GM21786 (cell line): Measurements from ENCODE around the gene CCDC149.
"Not testable (repeated sequence)": the region's sequence is repeated elsewhere in the genome, so short reads cannot be mapped to it uniquely, and the experiment has no call there.

Experiments used
- ATAC-seq: cut with Tn5 transposase; IDR thresholded peaks from one replicate; pipeline ENCODE4 v1.9.1; 2021; ENCODE audit not compliant: unreplicated experiment

Gene CCDC149

GRCh38 chr4:24917076-24917856 is 4.4 kb upstream of the CCDC149 start:
- ATAC-seq: no peak

GRCh38 chr4:24915121-24915922 is 2.5 kb upstream of the CCDC149 start:
- ATAC-seq: no peak

GRCh38 chr4:24914460-24914859 is 1.6 kb upstream of the CCDC149 start:
- ATAC-seq: no peak

GRCh38 chr4:24913119-24913485 is 260 bp upstream of the CCDC149 start:
- no peak for ATAC-seq

- ATAC-seq: no peak
Measured at GRCh38 chr4:24910499-24910898, 2.3 kb downstream of the CCDC149 start.

GRCh38 chr4:24909606-24910005 is 3.2 kb downstream of the CCDC149 start:
- not testable (repeated sequence) for ATAC-seq

- no peak for ATAC-seq
Measured at GRCh38 chr4:24897639-24898038, 15.2 kb downstream of the CCDC149 start.

- ATAC-seq: no peak
Measured at GRCh38 chr4:24896977-24897376, 15.9 kb downstream of the CCDC149 start.

GRCh38 chr4:24896056-24896455 is 16.8 kb downstream of the CCDC149 start:
- ATAC-seq: no peak

GRCh38 chr4:24895461-24895860 is 17.4 kb downstream of the CCDC149 start:
- no peak for ATAC-seq

- ATAC-seq: no peak
Measured at GRCh38 chr4:24894846-24895245, 18.0 kb downstream of the CCDC149 start.

GRCh38 chr4:24894243-24894642 is 18.6 kb downstream of the CCDC149 start:
- ATAC-seq: no peak

- no peak for ATAC-seq
Measured at GRCh38 chr4:24892778-24893177, 20.1 kb downstream of the CCDC149 start.

GRCh38 chr4:24892278-24892677 is 20.6 kb downstream of the CCDC149 start:
- no peak for ATAC-seq

GRCh38 chr4:24890561-24891126 is 22.2 kb downstream of the CCDC149 start:
- no peak for ATAC-seq

- no peak for ATAC-seq
Measured at GRCh38 chr4:24889991-24890390, 22.9 kb downstream of the CCDC149 start.

- no peak for ATAC-seq
Measured at GRCh38 chr4:24888475-24889344, 24.1 kb downstream of the CCDC149 start.

- no peak for ATAC-seq
Measured at GRCh38 chr4:24887881-24888430, 24.9 kb downstream of the CCDC149 start.

- no peak for ATAC-seq
Measured at GRCh38 chr4:24886596-24886995, 26.2 kb downstream of the CCDC149 start.

GRCh38 chr4:24885342-24885741 is 27.5 kb downstream of the CCDC149 start:
- no peak for ATAC-seq

- ATAC-seq: no peak
Measured at GRCh38 chr4:24884902-24885301, 27.9 kb downstream of the CCDC149 start.
